SHP77 (cell line): Measurements from ENCODE around the gene CFAP65.

Experiments used
- DNase-seq, 2 experiments: peaks; one replicate each; lab custom pipeline; 2025; lab: John Stamatoyannopoulos, UW

CFAP65 gene

GRCh38 chr2:219060821-219061791, 19.8 kb upstream of the CFAP65 start, which contains the start of gene IHH:
IHH (minus strand) TSS chr2:219060921; CDS start chr2:219060467, 454 bp downstream.
- DNase-seq = no peak

- DNase-seq = no peak
Observed at GRCh38 chr2:219059725-219060682, 18.7 kb upstream of the CFAP65 start.

- no peak for DNase-seq
Observed at GRCh38 chr2:219059375-219059724, 18.0 kb upstream of the CFAP65 start.

GRCh38 chr2:219058541-219059374, 17.4 kb upstream of the CFAP65 start:
- DNase-seq = no peak

GRCh38 chr2:219057709-219058540, 16.6 kb upstream of the CFAP65 start:
- DNase-seq = peak; percentile 73 to 74

- no peak for DNase-seq
Observed at GRCh38 chr2:219056896-219057708, 15.8 kb upstream of the CFAP65 start.

- DNase-seq = no peak
Observed at GRCh38 chr2:219056176-219056895, 15.0 kb upstream of the CFAP65 start.

- no peak for DNase-seq
Observed at GRCh38 chr2:219054956-219055903, 13.9 kb upstream of the CFAP65 start.

- no peak for DNase-seq
Observed at GRCh38 chr2:219049282-219049681, 8.0 kb upstream of the CFAP65 start.

- no peak for DNase-seq
Observed at GRCh38 chr2:219045937-219046550, 4.7 kb upstream of the CFAP65 start.

GRCh38 chr2:219042750-219043149, 1.4 kb upstream of the CFAP65 start:
- no peak for DNase-seq

- DNase-seq = no peak
Observed at GRCh38 chr2:219042157-219042556, 841 bp upstream of the CFAP65 start.

GRCh38 chr2:219038600-219038999, 2.7 kb downstream of the CFAP65 start:
- DNase-seq = no peak

- DNase-seq = no peak
Observed at GRCh38 chr2:219037783-219038499, 3.4 kb downstream of the CFAP65 start.

- no peak for DNase-seq
Observed at GRCh38 chr2:219035942-219036341, 5.4 kb downstream of the CFAP65 start.

- no peak for DNase-seq
Observed at GRCh38 chr2:219034823-219035222, 6.5 kb downstream of the CFAP65 start.
